Astrocyte (in vitro differentiated cells and primary cell): ENCODE data around the gene F13A1. TPM values are rescaled to one million over a fixed set of nuclear protein-coding genes. Genes with fewer than 3 reads are reported as not detected.

Experiments used
- DNase-seq: peaks from one replicate; pipeline ENCODE4 v3.0.0-alpha.2; 2010; ENCODE audit warnings: low read depth
- FAIRE-seq: peaks from 2 replicates; lab custom pipeline; 2011; peaks lifted over from hg19 to GRCh38; lab: Jason Lieb, UNC
- H2AFZ ChIP-seq: 2 replicates; pipeline ENCODE4 v1.6.0; 2012; ENCODE audit warnings: low read depth, low read length, inconsistent platforms
- H3K27ac ChIP-seq: 2 replicates; pipeline ENCODE4 v1.5.1; 2011; ENCODE audit warnings: low read depth, low read length, inconsistent platforms
- H3K27me3 ChIP-seq: 2 replicates; pipeline ENCODE4 v1.6.0; 2011; ENCODE audit warnings: low read length, inconsistent platforms; ENCODE audit not compliant: insufficient read depth
- H3K36me3 ChIP-seq: 2 replicates; pipeline ENCODE4 v1.5.1; 2011; ENCODE audit warnings: low read length, inconsistent platforms; ENCODE audit not compliant: insufficient read depth
- H3K4me1 ChIP-seq: 2 replicates; pipeline ENCODE4 v1.5.1; 2011; ENCODE audit warnings: low read length, inconsistent platforms; ENCODE audit not compliant: insufficient read depth
- H3K4me2 ChIP-seq: 2 replicates; pipeline ENCODE4 v1.6.0; 2012; ENCODE audit warnings: low read length, inconsistent platforms
- H3K4me3 ChIP-seq: 2 replicates; pipeline ENCODE4 v1.5.1; 2011; ENCODE audit warnings: low read depth, mild to moderate bottlenecking, low read length, inconsistent platforms; ENCODE audit not compliant: insufficient read depth
- H3K79me2 ChIP-seq: 2 replicates; pipeline ENCODE4 v1.6.0; 2012; ENCODE audit warnings: mild to moderate bottlenecking, low read length, inconsistent platforms; ENCODE audit not compliant: insufficient read depth
- H3K9ac ChIP-seq: 2 replicates; pipeline ENCODE4 v1.6.0; 2012; ENCODE audit warnings: mild to moderate bottlenecking, low read length, inconsistent platforms
- H3K9me3 ChIP-seq: 2 replicates; pipeline ENCODE4 v1.5.1; 2012; ENCODE audit warnings: low read depth, mild to moderate bottlenecking, low read length, inconsistent platforms; ENCODE audit not compliant: insufficient read depth
- H4K20me1 ChIP-seq: 2 replicates; pipeline ENCODE4 v1.6.0; 2012; ENCODE audit warnings: low read length, inconsistent platforms; ENCODE audit not compliant: insufficient read depth
- H3K27ac Mint-ChIP-seq: one replicate; pipeline ENCODE4 v1.8.0; 2021; ENCODE audit warnings: mild to moderate bottlenecking, mixed read lengths; ENCODE audit not compliant: unreplicated experiment
- H3K27me3 Mint-ChIP-seq: one replicate; pipeline ENCODE4 v1.8.0; 2021; ENCODE audit warnings: low read depth, mixed read lengths; ENCODE audit not compliant: unreplicated experiment
- H3K36me3 Mint-ChIP-seq: one replicate; pipeline ENCODE4 v1.8.0; 2021; ENCODE audit warnings: low read depth, mixed read lengths; ENCODE audit not compliant: unreplicated experiment
- H3K4me1 Mint-ChIP-seq: one replicate; pipeline ENCODE4 v1.8.0; 2021; ENCODE audit warnings: low read depth, mixed read lengths; ENCODE audit not compliant: unreplicated experiment
- H3K4me3 Mint-ChIP-seq: one replicate; pipeline ENCODE4 v1.8.0; 2021; ENCODE audit warnings: mild to moderate bottlenecking, moderate library complexity, mixed read lengths; ENCODE audit not compliant: unreplicated experiment
- H3K9me3 Mint-ChIP-seq: one replicate; pipeline ENCODE4 v1.8.0; 2021; ENCODE audit warnings: mild to moderate bottlenecking, mixed read lengths; ENCODE audit not compliant: unreplicated experiment
- EZH2 ChIP-seq: IDR thresholded peaks from 2 replicates; pipeline ENCODE4 v1.6.1; 2012; ENCODE audit warnings: mild to moderate bottlenecking, low read length, inconsistent platforms; ENCODE audit not compliant: insufficient read depth
- total RNA-seq: library from RNA; stranded (reverse); gene quantifications from 2 replicates; pipeline ENCODE4 v1.2.1, GENCODE V29; 2021
- TF ChIP-seq, protein P1 (sequence below): IDR thresholded peaks from 2 replicates; pipeline ENCODE4 v1.5.1; 2011; ENCODE audit warnings: low read depth, mild to moderate bottlenecking, inconsistent platforms, low read length, moderate library complexity; ENCODE audit not compliant: insufficient read depth

The F13A1 gene
- total RNA-seq, 1 donor from 2014 or later: 10.1 TPM

DNA sequence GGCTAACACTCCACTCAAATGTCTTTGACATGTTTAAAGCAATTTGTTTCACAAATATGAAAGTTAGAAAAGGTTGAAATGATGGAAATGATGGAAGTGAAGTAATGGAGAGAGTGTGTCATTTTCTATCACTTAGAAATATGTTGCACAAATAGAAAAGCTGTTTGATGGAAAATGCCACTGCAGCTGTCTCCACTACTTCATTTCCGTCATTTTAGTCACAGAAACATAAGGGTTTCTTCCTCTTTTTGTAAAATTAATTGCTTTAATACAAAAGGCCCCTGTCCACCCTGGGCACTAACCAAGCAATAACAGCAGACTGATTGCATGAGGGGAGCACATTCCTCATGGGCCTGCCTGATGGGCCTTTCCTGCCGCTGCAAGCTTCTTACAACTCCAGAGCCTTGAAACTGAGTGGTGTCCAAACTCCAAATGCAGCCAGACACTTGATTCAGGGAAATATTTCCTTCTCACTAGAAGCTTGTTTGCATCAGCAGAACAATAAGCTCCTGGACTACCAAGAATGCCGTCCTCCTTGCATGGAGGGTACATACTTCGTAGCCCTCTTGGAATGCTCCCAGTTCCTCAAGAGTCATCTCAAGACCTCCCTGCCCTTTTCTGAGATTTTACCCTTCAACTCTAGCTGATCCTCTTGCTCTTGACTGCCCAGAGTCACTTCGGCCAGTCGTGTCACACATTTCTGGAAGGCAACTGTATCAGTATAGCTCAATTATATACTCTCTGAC, 36.1 kb downstream of the F13A1 start:
- peaks cover 3% of the 10 kb centered on the region for H3K9me3 ChIP-seq
- Mint-ChIP-seq H3K27ac (no peak overlapping the region), H3K4me1 (peaks cover 2% of the 10 kb centered on the region), H3K9me3 (no peaks in the 10 kb centered on the region), H3K4me3 (no peak overlapping the region), H3K36me3 (no peaks in the 10 kb centered on the region), H3K27me3 (peaks cover 16% of the 10 kb centered on the region)
- no peak overlapping the region for H3K9ac ChIP-seq
- H3K79me2 ChIP-seq: no peaks in the 10 kb centered on the region
- no peak overlapping the region for H3K27ac ChIP-seq
- TF ChIP-seq EZH2: no peak
- TF ChIP-seq, protein P1, sequence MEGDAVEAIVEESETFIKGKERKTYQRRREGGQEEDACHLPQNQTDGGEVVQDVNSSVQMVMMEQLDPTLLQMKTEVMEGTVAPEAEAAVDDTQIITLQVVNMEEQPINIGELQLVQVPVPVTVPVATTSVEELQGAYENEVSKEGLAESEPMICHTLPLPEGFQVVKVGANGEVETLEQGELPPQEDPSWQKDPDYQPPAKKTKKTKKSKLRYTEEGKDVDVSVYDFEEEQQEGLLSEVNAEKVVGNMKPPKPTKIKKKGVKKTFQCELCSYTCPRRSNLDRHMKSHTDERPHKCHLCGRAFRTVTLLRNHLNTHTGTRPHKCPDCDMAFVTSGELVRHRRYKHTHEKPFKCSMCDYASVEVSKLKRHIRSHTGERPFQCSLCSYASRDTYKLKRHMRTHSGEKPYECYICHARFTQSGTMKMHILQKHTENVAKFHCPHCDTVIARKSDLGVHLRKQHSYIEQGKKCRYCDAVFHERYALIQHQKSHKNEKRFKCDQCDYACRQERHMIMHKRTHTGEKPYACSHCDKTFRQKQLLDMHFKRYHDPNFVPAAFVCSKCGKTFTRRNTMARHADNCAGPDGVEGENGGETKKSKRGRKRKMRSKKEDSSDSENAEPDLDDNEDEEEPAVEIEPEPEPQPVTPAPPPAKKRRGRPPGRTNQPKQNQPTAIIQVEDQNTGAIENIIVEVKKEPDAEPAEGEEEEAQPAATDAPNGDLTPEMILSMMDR: no peak
- H3K4me3 ChIP-seq: no peak overlapping the region
- no peak overlapping the region for H3K4me2 ChIP-seq
- no peaks in the 10 kb centered on the region for H4K20me1 ChIP-seq
- no peaks in the 10 kb centered on the region for H3K36me3 ChIP-seq
- no peak for DNase-seq
- H3K4me1 ChIP-seq: no peaks in the 10 kb centered on the region
- H3K27me3 ChIP-seq: no peaks in the 10 kb centered on the region
- FAIRE-seq: no peak
- H2AFZ ChIP-seq: no peak overlapping the region

DNA sequence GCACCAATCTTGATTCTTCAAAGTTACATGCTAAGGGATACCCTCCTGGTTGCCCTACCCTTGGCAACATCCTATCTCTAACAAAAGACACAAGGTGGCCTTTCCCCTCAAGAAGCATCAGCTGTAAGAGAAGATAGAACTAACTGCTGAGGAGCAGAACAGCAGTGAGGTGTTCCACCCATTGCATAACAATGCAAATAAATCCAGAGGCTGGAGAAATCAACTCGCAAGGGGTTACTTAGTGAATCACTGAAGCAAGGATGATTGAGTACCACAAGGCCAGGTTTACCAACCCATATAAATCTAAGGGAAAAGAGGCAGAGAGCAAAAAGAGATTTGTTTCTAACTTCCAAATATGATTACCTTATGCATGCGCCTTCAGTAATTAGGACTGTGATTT, 36.7 kb downstream of the F13A1 start:
- DNase-seq: no peak
- H3K36me3 ChIP-seq: no peaks in the 10 kb centered on the region
- FAIRE-seq: no peak
- no peak overlapping the region for H3K27ac ChIP-seq
- no peaks in the 10 kb centered on the region for H3K4me1 ChIP-seq
- no peaks in the 10 kb centered on the region for H3K9me3 Mint-ChIP-seq
- H3K4me1 Mint-ChIP-seq: peaks cover 2% of the 10 kb centered on the region
- no peaks in the 10 kb centered on the region for H3K27me3 ChIP-seq
- H3K9me3 ChIP-seq: peaks cover 3% of the 10 kb centered on the region
- no peak for TF ChIP-seq EZH2
- TF ChIP-seq, protein P1: no peak
- H4K20me1 ChIP-seq: no peaks in the 10 kb centered on the region
- H3K27ac Mint-ChIP-seq: no peak overlapping the region
- H3K36me3 Mint-ChIP-seq: no peaks in the 10 kb centered on the region
- H3K27me3 Mint-ChIP-seq: peaks cover 16% of the 10 kb centered on the region
- H3K4me3 Mint-ChIP-seq: no peak overlapping the region
- H3K79me2 ChIP-seq: no peaks in the 10 kb centered on the region
- H3K9ac ChIP-seq: no peak overlapping the region
- H2AFZ ChIP-seq: no peak overlapping the region
- H3K4me2 ChIP-seq: no peak overlapping the region
- no peak overlapping the region for H3K4me3 ChIP-seq

DNA sequence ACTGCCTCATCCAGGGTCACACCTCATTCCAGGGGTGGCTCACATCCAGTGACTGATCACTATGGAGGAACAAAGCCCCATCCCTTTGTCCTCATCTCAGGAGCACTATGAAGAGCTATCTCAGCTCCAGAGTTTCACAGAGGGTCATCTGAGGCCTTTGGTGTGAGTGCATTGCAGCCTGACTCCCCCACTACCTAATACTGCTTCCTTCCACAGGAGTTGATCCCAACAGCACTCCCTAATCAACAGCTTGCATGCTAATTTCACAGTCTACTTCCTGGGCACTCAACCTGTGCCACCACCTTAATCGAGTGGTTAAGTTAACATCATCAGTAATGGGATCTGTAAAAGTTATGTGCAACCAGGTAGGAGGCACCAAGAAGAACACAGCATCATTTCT, 37.7 kb downstream of the F13A1 start:
- H3K27ac ChIP-seq: no peak overlapping the region
- no peak overlapping the region for H3K4me3 ChIP-seq
- peaks cover 3% of the 10 kb centered on the region for H3K9me3 ChIP-seq
- Mint-ChIP-seq H3K27ac (no peak overlapping the region), H3K4me3 (no peak overlapping the region), H3K9me3 (no peaks in the 10 kb centered on the region), H3K27me3 (peaks cover 14% of the 10 kb centered on the region), H3K36me3 (no peaks in the 10 kb centered on the region), H3K4me1 (peaks cover 2% of the 10 kb centered on the region)
- H3K79me2 ChIP-seq: no peaks in the 10 kb centered on the region
- TF ChIP-seq EZH2: no peak
- TF ChIP-seq, protein P1: no peak
- no peaks in the 10 kb centered on the region for H3K27me3 ChIP-seq
- H3K4me2 ChIP-seq: no peak overlapping the region
- DNase-seq: no peak
- no peaks in the 10 kb centered on the region for H4K20me1 ChIP-seq
- no peak overlapping the region for H2AFZ ChIP-seq
- FAIRE-seq: no peak
- no peak overlapping the region for H3K9ac ChIP-seq
- no peaks in the 10 kb centered on the region for H3K36me3 ChIP-seq
- no peaks in the 10 kb centered on the region for H3K4me1 ChIP-seq
